Thyroid gland (tissue), 4 donors: Measurements from ENCODE around the gene GAS2.

Source experiments
- POLR2A ChIP-seq, 2 donors: fragments of 450-650 bp; IDR thresholded peaks; one replicate each; pipeline ENCODE4 v1.6.1; 2017; ENCODE audit warnings: antibody characterized with exemption in 2 of 2, mild to moderate bottlenecking in 2 of 2, moderate library complexity in 1 of 2
- TF ChIP-seq, protein P1 (sequence below), 6 experiments: fragments of 200-600 bp in 3 of 6; fragments of 450-650 bp in 3 of 6; sonication (generic) in 3 of 6; IDR thresholded peaks; one replicate each; pipeline ENCODE4 v1.5.1; 2016 to 2019; ENCODE audit warnings: antibody characterized with exemption in 6 of 6, mild to moderate bottlenecking in 2 of 6, inconsistent platforms in 1 of 6, moderate library complexity in 1 of 6

DNA sequence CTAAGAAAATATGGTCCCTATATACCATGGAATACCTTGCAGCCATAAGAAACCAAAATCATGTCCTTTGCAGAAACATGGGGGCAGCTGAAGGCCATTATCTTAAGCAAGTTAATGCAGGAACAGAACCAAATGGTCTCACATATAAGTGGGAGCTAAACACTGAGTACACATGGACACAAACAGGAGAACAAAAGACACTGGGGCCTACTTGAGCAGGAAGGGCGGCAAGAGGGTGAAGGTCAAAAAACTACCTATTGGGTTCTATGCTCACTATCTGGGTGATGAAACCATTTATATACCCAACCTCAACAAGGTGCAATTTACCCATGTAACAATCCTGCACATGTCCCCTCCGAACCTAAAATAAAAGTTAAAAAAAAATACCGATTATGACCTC, 22.5 kb downstream of the GAS2 start:
- TF ChIP-seq, protein P1, sequence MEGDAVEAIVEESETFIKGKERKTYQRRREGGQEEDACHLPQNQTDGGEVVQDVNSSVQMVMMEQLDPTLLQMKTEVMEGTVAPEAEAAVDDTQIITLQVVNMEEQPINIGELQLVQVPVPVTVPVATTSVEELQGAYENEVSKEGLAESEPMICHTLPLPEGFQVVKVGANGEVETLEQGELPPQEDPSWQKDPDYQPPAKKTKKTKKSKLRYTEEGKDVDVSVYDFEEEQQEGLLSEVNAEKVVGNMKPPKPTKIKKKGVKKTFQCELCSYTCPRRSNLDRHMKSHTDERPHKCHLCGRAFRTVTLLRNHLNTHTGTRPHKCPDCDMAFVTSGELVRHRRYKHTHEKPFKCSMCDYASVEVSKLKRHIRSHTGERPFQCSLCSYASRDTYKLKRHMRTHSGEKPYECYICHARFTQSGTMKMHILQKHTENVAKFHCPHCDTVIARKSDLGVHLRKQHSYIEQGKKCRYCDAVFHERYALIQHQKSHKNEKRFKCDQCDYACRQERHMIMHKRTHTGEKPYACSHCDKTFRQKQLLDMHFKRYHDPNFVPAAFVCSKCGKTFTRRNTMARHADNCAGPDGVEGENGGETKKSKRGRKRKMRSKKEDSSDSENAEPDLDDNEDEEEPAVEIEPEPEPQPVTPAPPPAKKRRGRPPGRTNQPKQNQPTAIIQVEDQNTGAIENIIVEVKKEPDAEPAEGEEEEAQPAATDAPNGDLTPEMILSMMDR (IDR thresholded peaks at IDR 0.05): no peak
- TF ChIP-seq POLR2A (IDR thresholded peaks at IDR 0.05): no peak
